ENCODE data around the gene EIF5B. TPM values are rescaled to one million over a fixed set of nuclear protein-coding genes. Genes with fewer than 3 reads are reported as not detected.

Gene EIF5B
- total and polyA plus RNA-seq, 2 donors (not counting 1 experiment from before 2014, with no cell fraction given): 7.4 to 22.8 TPM

DNA sequence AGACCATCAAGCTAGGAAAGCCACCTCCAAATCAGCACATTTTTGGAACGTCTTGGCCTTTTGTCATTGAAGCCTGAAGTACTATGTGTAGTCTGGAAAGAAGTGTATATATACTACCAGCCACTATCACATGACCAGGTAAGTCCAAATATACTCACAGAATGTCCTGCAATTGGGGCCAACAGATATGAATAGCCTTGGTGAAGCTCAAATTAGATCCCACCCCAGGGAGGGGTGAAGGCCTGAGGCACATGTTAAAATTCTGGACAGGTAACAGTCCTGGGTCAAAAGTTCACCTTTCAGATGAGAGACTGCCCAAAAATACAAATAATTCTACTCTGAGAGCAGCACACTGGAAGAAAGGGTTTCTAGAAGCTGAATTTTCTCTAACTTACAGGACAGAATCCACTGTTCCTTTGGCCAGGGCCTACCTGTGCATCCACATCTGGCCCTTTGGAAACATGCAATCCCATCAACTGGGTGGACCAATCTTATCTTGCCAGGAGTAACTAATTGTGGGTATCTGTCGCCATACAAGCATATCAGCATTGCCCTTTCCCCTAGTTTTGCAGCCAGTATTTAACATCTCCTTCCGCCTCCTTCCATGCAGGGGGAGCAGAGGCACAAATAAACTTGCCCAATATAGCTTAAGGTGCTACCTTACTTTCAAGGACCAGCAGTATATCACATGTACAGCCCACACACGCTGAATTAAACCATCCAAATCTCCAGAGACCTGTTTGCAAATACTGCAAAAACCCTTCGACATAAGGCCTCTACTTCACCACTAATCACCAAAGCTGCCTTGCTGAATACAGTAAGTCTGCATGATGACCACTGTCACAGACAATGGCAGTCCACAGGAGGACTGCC, 67.8 kb downstream of the EIF5B start:
- H3K27me3 ChIP-seq (ENCODE audit: control insufficient read depth, insufficient read depth, low read length): no peaks in the 10 kb centered on the region
- TF ChIP-seq EZH2 (IDR thresholded peaks at IDR 0.05; ENCODE audit: low read length, missing control alignments) (no peak), CTCF (conservative IDR thresholded peaks at IDR 0.05 in 1 of 2, IDR thresholded peaks at IDR 0.05 in 1 of 2; ENCODE audit: low read depth in 1 of 2, low read length in 2 of 2) (no peak)
- no peak overlapping the region for H2AFZ ChIP-seq (ENCODE audit: low read length)
- no peak overlapping the region for H3K27ac ChIP-seq (ENCODE audit: insufficient read depth, low read length)
- H3K79me2 ChIP-seq (ENCODE audit: control insufficient read depth, insufficient read depth, low read length): no peaks in the 10 kb centered on the region
- no peak overlapping the region for H3K9ac ChIP-seq (ENCODE audit: insufficient read depth, low read length)
- no peak overlapping the region for H3K4me2 ChIP-seq (ENCODE audit: extremely low read depth, insufficient read depth, low read length)
- no peak for DNase-seq (ENCODE audit: low read depth in 2 of 2)
- peaks cover 12% of the 10 kb centered on the region for H3K36me3 ChIP-seq (ENCODE audit: control insufficient read depth, insufficient read depth, low read length)
- no peak overlapping the region for H3K4me3 ChIP-seq (replicated peaks in 1 of 4; ENCODE audit: control extremely low read depth in 1 of 4, insufficient read depth in 1 of 4, low read depth in 3 of 4, low read length in 4 of 4)
- H3K4me1 ChIP-seq (ENCODE audit: control insufficient read depth, extremely low read depth, insufficient read depth, low read length): no peaks in the 10 kb centered on the region
- H4K20me1 ChIP-seq (ENCODE audit: control insufficient read depth, extremely low read depth, insufficient read depth, low read length): no peaks in the 10 kb centered on the region
- no peaks in the 10 kb centered on the region for H3K9me3 ChIP-seq (ENCODE audit: control insufficient read depth, insufficient read depth, low read depth, low read length)

DNA sequence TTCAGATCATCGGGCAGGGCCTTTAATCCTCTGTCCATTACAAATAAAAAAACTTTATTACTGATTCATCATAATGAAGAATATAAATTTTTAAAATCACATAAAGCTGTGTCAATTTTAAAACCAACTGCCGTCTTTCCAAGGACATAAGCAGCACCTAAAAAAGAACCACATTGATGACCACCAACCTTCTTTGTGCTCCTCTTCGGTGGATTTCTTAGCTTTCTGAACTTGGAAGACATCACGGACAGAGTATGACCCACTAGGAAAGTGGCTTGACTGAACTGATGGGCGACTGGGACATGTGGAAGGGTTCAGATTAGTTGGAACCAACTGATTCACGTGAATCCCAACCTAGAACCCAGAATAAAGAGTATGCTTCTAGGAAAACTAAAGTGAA, 68.9 kb downstream of the EIF5B start:
- Histone ChIP-seq H3K79me2 (ENCODE audit: control insufficient read depth, insufficient read depth, low read length) (no peaks in the 10 kb centered on the region), H2AFZ (ENCODE audit: low read length) (no peak overlapping the region), H3K9ac (ENCODE audit: insufficient read depth, low read length) (no peak overlapping the region), H3K4me2 (ENCODE audit: extremely low read depth, insufficient read depth, low read length) (no peak overlapping the region), H3K27me3 (ENCODE audit: control insufficient read depth, insufficient read depth, low read length) (no peaks in the 10 kb centered on the region), H3K4me1 (ENCODE audit: control insufficient read depth, extremely low read depth, insufficient read depth, low read length) (no peaks in the 10 kb centered on the region), H3K27ac (ENCODE audit: insufficient read depth, low read length) (no peak overlapping the region), H4K20me1 (ENCODE audit: control insufficient read depth, extremely low read depth, insufficient read depth, low read length) (no peaks in the 10 kb centered on the region), H3K36me3 (ENCODE audit: control insufficient read depth, insufficient read depth, low read length) (peaks cover 12% of the 10 kb centered on the region), H3K4me3 (replicated peaks in 1 of 4; ENCODE audit: control extremely low read depth in 1 of 4, insufficient read depth in 1 of 4, low read depth in 3 of 4, low read length in 4 of 4) (no peak overlapping the region), H3K9me3 (ENCODE audit: control insufficient read depth, insufficient read depth, low read depth, low read length) (no peaks in the 10 kb centered on the region)
- DNase-seq (ENCODE audit: low read depth in 2 of 2): no peak
- TF ChIP-seq EZH2 (IDR thresholded peaks at IDR 0.05; ENCODE audit: low read length, missing control alignments) (no peak), CTCF (conservative IDR thresholded peaks at IDR 0.05 in 1 of 2, IDR thresholded peaks at IDR 0.05 in 1 of 2; ENCODE audit: low read depth in 1 of 2, low read length in 2 of 2) (no peak)

DNA sequence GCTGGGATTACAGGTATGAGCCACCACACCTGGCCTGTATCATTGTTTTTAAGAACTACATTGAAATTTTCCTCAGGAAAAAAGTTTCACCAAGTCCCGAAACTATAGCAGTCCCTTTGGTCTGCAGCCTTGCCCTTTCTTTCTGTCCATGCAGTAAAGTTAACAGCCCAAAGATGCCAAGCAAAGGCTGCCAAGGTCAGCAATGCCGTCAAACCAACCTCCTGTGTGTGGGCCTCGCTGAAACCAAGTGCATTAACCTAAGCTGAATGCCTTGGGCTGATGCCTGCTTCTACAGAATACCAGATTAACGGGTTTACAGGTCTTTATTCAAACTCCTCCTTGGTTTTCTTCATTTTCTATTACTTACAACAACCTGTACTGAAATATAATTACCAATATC, 73.1 kb downstream of the EIF5B start:
- peaks cover 6% of the 10 kb centered on the region for H3K36me3 ChIP-seq (ENCODE audit: control insufficient read depth, insufficient read depth, low read length)
- H3K9ac ChIP-seq (ENCODE audit: insufficient read depth, low read length): no peak overlapping the region
- no peak overlapping the region for H3K27ac ChIP-seq (ENCODE audit: insufficient read depth, low read length)
- no peak for DNase-seq (ENCODE audit: low read depth in 2 of 2)
- no peaks in the 10 kb centered on the region for H3K79me2 ChIP-seq (ENCODE audit: control insufficient read depth, insufficient read depth, low read length)
- H2AFZ ChIP-seq (ENCODE audit: low read length): no peak overlapping the region
- TF ChIP-seq EZH2 (IDR thresholded peaks at IDR 0.05; ENCODE audit: low read length, missing control alignments) (no peak), CTCF (conservative IDR thresholded peaks at IDR 0.05 in 1 of 2, IDR thresholded peaks at IDR 0.05 in 1 of 2; ENCODE audit: low read depth in 1 of 2, low read length in 2 of 2) (no peak)
- no peaks in the 10 kb centered on the region for H3K9me3 ChIP-seq (ENCODE audit: control insufficient read depth, insufficient read depth, low read depth, low read length)
- H4K20me1 ChIP-seq (ENCODE audit: control insufficient read depth, extremely low read depth, insufficient read depth, low read length): peaks cover 2% of the 10 kb centered on the region
- H3K4me1 ChIP-seq (ENCODE audit: control insufficient read depth, extremely low read depth, insufficient read depth, low read length): no peaks in the 10 kb centered on the region
- no peaks in the 10 kb centered on the region for H3K27me3 ChIP-seq (ENCODE audit: control insufficient read depth, insufficient read depth, low read length)
- H3K4me3 ChIP-seq (replicated peaks in 1 of 4; ENCODE audit: control extremely low read depth in 1 of 4, insufficient read depth in 1 of 4, low read depth in 3 of 4, low read length in 4 of 4): no peak overlapping the region
- H3K4me2 ChIP-seq (ENCODE audit: extremely low read depth, insufficient read depth, low read length): no peak overlapping the region
